ENCODE data around the gene CACNA1C. TPM values are rescaled to one million over a fixed set of nuclear protein-coding genes. Genes with fewer than 3 reads are reported as not detected.

CACNA1C gene
- total RNA-seq, 1 donor from 2014 or later, result 0.02 TPM

DNA sequence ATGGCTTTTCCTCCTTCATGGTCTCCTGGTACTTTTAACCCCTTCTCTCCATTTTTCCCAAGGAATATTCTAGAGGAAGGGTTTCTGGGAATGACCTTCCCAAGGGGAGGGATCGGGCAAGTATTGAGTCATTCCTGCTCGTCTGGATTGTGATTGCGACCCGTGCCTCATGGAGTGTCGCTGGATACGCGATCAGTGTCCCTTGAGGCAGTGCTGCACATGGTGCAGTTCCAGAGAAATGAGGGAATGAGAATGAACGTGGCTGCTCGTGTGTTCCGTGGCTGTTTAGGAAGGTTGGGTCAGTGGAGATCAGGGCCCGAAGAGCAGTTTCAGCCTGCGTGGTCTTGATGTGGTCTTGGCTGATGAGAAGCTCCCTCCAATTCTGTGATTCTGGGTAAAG, 234.4 kb downstream of the CACNA1C start:
- ChIA-PET POLR2A (no interaction called here), CTCF (interaction anchor here (0.6 to 0.7 kb wide), 2 partner anchors 127 to 492 kb away, joined by 3 read pairs; no protein-coding TSS in a partner anchor)
- H3K36me3 Mint-ChIP-seq (ENCODE audit: low read depth), result no peaks in the 10 kb centered on the region
- DNase-seq (no peak), ATAC-seq (ENCODE audit: low read depth) (no peak)
- intact Hi-C loops (cut with micrococcal nuclease), result no loop called here
- TF ChIP-seq, protein P1, sequence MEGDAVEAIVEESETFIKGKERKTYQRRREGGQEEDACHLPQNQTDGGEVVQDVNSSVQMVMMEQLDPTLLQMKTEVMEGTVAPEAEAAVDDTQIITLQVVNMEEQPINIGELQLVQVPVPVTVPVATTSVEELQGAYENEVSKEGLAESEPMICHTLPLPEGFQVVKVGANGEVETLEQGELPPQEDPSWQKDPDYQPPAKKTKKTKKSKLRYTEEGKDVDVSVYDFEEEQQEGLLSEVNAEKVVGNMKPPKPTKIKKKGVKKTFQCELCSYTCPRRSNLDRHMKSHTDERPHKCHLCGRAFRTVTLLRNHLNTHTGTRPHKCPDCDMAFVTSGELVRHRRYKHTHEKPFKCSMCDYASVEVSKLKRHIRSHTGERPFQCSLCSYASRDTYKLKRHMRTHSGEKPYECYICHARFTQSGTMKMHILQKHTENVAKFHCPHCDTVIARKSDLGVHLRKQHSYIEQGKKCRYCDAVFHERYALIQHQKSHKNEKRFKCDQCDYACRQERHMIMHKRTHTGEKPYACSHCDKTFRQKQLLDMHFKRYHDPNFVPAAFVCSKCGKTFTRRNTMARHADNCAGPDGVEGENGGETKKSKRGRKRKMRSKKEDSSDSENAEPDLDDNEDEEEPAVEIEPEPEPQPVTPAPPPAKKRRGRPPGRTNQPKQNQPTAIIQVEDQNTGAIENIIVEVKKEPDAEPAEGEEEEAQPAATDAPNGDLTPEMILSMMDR (IDR thresholded peaks at IDR 0.05), result no peak
- peaks cover 10% of the 10 kb centered on the region for H3K4me1 Mint-ChIP-seq
- H3K27me3 Mint-ChIP-seq, result peaks cover 24% of the 10 kb centered on the region
- no peak overlapping the region for H3K4me3 Mint-ChIP-seq
- H3K9me3 Mint-ChIP-seq, result no peaks in the 10 kb centered on the region
- H3K27ac Mint-ChIP-seq, result no peak overlapping the region

GRCh38 chr12:2287589-2287988, 234.8 kb downstream of the CACNA1C start:
- CTCF ChIA-PET, result interaction anchor here (0.6 to 0.7 kb wide), 2 partner anchors 127 to 492 kb away, joined by 3 read pairs; no protein-coding TSS in a partner anchor
- TF ChIP-seq, protein P1 (IDR thresholded peaks at IDR 0.05), result no peak

DNA sequence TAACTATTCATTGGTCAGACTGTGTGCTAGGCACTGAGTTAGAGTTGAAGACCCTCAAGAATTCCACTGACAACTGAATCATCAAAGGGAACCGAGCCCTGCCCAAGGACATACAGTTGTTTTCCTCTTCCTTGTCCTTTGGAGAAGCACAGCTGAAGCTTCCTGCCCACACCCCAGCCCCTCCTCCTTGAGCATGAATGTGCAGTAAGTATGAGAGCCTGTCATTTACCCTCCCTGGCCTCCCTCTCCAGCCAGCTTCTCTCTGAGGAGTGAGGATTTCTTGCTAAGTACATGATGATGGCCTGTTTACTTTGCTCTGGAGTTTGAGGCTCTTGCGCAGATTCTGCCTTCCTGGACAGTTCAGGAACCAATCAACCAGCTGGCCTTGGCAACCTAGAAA, 235.2 kb downstream of the CACNA1C start:
- POLR2A ChIA-PET, result no interaction called here
- H3K27me3 Mint-ChIP-seq, result peaks cover 24% of the 10 kb centered on the region
- DNase-seq (no peak), ATAC-seq (ENCODE audit: low read depth) (no peak)
- H3K27ac Mint-ChIP-seq, result no peak overlapping the region
- CTCF ChIA-PET, result interaction anchor here (0.6 to 0.7 kb wide), 2 partner anchors 126 to 493 kb away, joined by 3 read pairs; no protein-coding TSS in a partner anchor
- no peaks in the 10 kb centered on the region for H3K36me3 Mint-ChIP-seq (ENCODE audit: low read depth)
- no peaks in the 10 kb centered on the region for H3K9me3 Mint-ChIP-seq
- intact Hi-C loops (cut with micrococcal nuclease), result no loop called here
- H3K4me1 Mint-ChIP-seq, result peaks cover 10% of the 10 kb centered on the region
- H3K4me3 Mint-ChIP-seq, result no peak overlapping the region
- TF ChIP-seq, protein P1 (IDR thresholded peaks at IDR 0.05), result no peak

More at GRCh38 chr12:2287589-2287988, 234.8 kb downstream of the CACNA1C start:
- peaks cover 10% of the 10 kb centered on the region for H3K4me1 Mint-ChIP-seq
- H3K9me3 Mint-ChIP-seq, result no peaks in the 10 kb centered on the region
- H3K4me3 Mint-ChIP-seq, result no peak overlapping the region
- DNase-seq (no peak), ATAC-seq (ENCODE audit: low read depth) (no peak)
- intact Hi-C loops (cut with micrococcal nuclease), result no loop called here
- H3K36me3 Mint-ChIP-seq (ENCODE audit: low read depth), result no peaks in the 10 kb centered on the region
- POLR2A ChIA-PET, result no interaction called here
- peaks cover 24% of the 10 kb centered on the region for H3K27me3 Mint-ChIP-seq
- H3K27ac Mint-ChIP-seq, result no peak overlapping the region

DNA sequence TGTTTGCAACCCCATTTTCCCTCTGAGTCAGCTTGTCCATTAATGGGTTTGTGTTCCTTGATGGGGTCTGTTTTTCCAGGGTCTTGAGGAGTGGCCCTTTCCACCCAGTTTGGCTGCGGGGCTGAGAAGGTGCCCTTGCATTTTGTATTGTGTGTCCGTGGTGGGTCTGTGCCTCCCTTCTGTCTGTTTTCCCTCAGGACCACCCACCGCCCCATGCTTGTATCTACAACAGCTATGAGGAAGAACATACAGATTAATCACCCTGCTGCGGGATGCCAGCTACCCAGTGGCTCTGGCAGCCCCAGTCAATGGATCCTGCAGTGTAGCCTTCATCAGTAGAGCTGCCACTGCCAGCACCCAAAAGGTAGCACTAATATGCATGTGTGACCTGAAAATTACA, 235.7 kb downstream of the CACNA1C start:
- H3K4me1 Mint-ChIP-seq, result peaks cover 10% of the 10 kb centered on the region
- CTCF ChIA-PET, result no interaction called here
- POLR2A ChIA-PET, result no interaction called here
- H3K27ac Mint-ChIP-seq, result no peak overlapping the region
- no peaks in the 10 kb centered on the region for H3K36me3 Mint-ChIP-seq (ENCODE audit: low read depth)
- TF ChIP-seq, protein P1 (IDR thresholded peaks at IDR 0.05), result no peak
- no peak for DNase-seq
- H3K27me3 Mint-ChIP-seq, result peaks cover 24% of the 10 kb centered on the region
- ATAC-seq (ENCODE audit: low read depth), result no peak
- H3K9me3 Mint-ChIP-seq, result no peaks in the 10 kb centered on the region
- intact Hi-C loops (cut with micrococcal nuclease), result no loop called here
- H3K4me3 Mint-ChIP-seq, result no peak overlapping the region

DNA sequence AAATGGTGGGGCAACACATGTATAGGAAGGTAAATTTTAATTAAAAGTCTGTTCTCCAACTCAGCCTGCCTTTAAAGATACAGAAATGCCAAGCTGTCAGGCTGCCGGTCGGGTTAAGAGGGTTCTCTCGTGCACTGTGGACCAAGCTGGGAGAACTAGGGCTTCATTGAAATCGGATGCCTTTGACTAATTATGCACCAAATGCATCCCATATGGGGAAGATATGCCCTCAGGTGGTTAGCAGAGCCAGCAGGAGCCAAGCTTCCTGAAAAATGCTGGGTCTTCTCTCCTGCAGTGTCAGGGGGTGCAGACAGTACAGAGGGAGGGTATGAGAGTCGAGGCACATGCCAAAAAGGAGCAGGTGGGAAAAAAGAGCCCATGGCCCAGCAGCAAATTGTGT, 236.1 kb downstream of the CACNA1C start:
- Mint-ChIP-seq H3K9me3 (no peaks in the 10 kb centered on the region), H3K4me1 (peaks cover 10% of the 10 kb centered on the region), H3K27ac (no peak overlapping the region), H3K36me3 (ENCODE audit: low read depth) (no peaks in the 10 kb centered on the region), H3K4me3 (no peak overlapping the region), H3K27me3 (peaks cover 24% of the 10 kb centered on the region)
- ATAC-seq (ENCODE audit: low read depth), result no peak
- no peak for DNase-seq
- POLR2A ChIA-PET, result no interaction called here
- CTCF ChIA-PET, result no interaction called here
- intact Hi-C loops (cut with micrococcal nuclease), result no loop called here
- TF ChIP-seq, protein P1 (IDR thresholded peaks at IDR 0.05), result no peak

Data from activated B cell treated with CpG ODN at 0.5 μM for 24 hours (primary cell).